Ureter (tissue), 1 donor: ENCODE results near the gene DCAF4. TPM values are rescaled to one million over a fixed set of nuclear protein-coding genes. Genes with fewer than 3 reads are reported as not detected.

Experiments
- DNase-seq: peaks from one replicate; pipeline ENCODE4 v3.0.0-alpha.2; 2020; ENCODE audit warnings: low spot score
- total RNA-seq: library from RNA; stranded (reverse); gene quantifications from one replicate; pipeline ENCODE4 v1.2.4, GENCODE V29; 2023
- donor health status: DM: yes; HTN: yes; CAD: no.

Gene DCAF4
- total RNA-seq, 1 donor from 2014 or later, result 26.0 TPM

DNA sequence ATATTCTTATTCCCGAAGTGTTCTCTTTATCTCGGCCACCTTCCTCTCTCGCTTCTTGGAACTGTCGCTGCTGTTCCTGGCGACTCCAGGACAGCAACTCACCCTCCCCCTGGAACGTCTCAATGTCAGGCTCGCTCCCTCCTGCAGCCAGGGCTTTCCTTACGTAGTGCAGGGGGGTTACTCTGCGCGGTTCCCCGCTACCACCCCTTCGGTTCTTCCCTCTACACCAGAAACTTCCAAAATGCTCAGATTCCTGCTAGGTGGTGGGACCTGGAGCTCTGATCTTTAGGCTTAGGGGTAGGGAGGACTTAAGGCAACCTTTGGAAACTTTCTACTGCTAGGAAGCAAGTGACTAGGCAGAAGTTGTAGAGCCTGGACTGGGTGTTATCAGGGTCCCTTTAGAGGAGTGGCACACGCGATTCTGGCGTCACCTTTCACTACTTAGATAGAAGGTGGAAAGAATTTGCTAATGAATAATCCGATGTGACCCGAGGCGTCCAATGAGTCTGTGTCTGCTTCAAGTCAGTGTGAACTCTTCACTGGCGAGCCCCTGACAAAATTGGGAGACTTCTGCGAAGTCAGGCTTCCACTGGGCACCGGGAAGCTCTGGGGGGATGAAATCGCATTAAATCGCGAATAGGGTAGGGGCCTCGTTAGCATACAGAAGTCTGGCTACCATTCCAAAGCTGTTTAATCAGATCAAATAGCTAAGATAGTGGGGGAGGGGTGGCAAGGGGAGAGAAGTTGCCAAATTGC lies 31.5 kb upstream of the DCAF4 start:
- no peak for DNase-seq

DNA sequence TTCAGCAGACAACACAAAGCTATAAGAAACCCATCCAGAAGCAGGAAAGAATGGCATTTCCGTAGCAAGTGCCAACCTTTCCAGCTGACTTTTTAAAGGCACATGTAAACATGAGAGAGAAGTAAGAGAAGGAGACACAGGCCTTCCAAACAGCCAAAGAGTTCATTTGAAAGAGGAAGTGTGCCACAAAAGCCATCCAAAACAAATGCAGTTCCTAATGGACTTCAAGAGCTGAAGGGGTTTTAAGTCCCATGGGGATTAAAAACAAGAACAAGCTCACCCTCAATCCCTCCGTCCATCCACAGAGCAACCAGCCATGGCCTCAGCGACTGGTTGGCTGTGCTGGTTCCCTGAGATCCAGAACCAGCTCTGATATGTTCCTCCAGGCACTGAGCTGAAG lies 27.8 kb upstream of the DCAF4 start:
- no peak for DNase-seq

DNA sequence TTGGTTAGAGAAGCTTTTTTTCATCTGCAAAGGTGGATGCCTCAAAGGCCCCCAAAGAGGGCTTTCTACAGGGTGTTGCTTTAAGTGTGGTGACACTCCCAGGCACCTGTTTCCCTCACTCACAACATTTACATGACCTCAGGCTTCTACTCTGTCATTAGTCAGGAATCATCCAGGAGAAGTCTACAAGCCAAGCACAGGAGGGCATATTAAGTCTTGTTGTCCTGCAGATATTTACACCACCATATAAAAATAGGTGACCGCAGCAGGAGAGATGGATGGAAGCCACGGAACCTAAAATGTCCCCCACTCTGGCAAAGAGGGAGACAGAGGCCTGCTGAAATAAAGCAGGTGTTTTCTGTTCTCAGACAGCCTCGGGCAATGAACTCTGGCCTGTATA lies 24.9 kb upstream of the DCAF4 start:
- DNase-seq, result no peak

DNA sequence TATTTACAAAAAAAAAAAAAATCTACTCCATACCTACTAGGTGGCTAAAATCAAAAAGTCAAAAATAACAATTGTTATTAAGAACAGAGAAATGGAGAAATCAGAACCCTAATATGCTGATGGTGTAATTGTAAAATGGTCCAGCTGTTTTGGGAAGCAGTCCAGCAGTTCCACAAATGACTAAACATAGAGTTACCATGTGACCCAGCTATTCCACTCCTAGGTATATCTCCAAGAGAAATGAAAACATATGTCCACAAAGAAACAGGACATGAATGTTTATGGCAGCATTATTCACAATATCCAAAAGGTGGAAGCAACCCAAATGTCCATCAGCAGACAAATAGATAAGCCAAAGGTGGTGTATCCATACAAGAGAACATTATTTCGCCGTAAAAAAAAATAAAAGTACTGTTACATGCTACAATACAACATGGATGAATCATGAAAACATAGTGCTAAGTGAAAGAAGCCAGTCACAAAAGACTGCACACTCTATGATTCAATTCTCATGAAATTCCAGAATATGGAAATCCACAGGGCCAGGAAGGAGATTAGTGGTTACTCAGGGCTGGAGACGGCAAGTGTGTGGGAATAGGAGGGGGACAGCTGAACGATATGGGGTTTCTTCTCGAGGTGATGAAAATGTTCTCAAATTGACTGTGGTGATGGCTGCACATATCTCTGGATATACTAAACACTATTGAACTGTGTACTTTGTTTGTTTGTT lies 23.3 kb upstream of the DCAF4 start:
- DNase-seq, result no peak

DNA sequence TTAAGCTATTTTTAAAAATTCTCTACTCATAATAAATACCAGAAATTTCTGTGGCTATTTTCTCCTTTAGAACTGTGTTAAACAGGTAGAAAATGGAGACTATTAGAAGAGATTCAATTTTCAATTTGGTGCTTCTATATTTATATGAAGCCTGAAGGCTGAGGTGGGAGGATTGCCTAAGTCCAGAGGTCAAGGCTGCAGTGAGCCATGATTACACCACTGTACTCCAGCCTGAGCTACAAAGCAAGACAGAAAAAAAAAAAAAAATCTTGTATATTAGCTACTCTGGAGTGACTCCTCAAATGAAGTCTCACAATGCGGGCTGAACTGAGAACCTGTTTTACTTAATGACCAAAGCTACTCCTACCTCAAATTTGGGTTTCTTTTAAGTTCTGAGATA lies 22.5 kb upstream of the DCAF4 start:
- no peak for DNase-seq

DNA sequence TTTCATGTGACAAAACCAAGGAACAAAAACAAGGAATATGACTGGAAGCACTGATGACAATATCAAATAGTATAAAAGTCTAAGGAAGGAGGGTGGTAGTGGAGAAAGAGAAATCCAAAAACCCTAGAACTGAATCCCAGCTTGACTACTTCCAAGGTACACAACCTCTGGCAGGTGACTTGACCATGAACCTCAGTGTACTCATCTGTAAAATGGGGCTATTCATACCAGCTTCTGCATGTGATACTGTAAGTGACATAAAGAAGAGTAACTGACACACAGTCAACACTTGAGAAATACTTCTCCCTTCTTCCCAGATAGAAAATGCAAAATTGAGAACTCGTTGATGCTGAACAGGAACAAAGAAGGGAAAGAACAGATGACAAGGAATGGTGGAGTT lies 22.0 kb upstream of the DCAF4 start:
- no peak for DNase-seq

GRCh38 chr14:72904840-72905561 lies 21.3 kb upstream of the DCAF4 start:
- DNase-seq, result peak; percentile 76

DNA sequence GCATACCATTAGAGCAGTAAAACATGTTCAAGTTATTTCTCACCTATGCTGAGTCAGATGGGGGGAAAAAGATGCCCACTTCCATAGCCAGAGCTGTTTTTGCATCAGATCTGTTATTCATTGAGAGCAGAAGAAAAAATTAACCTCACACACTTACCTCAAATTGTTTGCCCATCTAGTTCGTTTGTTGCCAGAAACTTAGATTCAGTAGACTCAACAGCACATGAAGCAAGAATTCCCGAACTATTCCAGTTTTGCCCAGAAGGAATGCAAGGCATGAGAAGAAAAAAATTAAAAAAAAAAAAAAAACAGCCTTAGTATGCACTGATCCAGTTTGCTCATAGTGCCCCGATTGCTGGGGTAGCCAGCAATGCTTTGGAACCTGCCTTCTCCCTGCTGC lies 19.9 kb upstream of the DCAF4 start:
- DNase-seq, result no peak

GRCh38 chr14:72906879-72907278 lies 19.4 kb upstream of the DCAF4 start:
- DNase-seq, result no peak

- DNase-seq, result no peak
Measured at GRCh38 chr14:72907886-72908285, 18.4 kb upstream of the DCAF4 start.

DNA sequence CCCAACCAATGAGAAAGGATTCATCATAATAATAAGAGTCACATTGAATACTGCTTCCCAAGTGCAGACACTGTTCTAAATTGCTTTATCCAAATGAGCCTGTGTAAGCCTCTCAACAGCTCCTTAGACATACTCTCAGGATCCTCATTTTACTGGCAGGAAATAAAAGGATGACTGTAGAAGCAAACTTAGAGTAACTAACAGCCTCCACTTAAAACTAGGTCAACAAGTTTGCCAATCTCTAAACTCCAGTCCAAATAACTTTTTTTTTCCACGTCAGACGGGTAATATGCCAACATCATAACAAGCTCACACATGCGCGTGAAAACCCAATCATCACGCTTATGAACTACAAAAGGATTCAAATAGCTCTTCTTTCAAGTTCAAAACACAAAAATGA lies 17.1 kb upstream of the DCAF4 start:
- DNase-seq, result no peak

GRCh38 chr14:72913809-72914208 lies 12.5 kb upstream of the DCAF4 start:
- DNase-seq, result no peak

- peak; percentile 41 for DNase-seq
Measured at GRCh38 chr14:72916174-72916573, 10.1 kb upstream of the DCAF4 start.

- DNase-seq, result no peak
Measured at GRCh38 chr14:72917094-72917802, 9.0 kb upstream of the DCAF4 start.

- DNase-seq, result no peak
Measured at GRCh38 chr14:72920008-72920407, 6.3 kb upstream of the DCAF4 start.

GRCh38 chr14:72921396-72921795 lies 4.9 kb upstream of the DCAF4 start:
- no peak for DNase-seq

DNA sequence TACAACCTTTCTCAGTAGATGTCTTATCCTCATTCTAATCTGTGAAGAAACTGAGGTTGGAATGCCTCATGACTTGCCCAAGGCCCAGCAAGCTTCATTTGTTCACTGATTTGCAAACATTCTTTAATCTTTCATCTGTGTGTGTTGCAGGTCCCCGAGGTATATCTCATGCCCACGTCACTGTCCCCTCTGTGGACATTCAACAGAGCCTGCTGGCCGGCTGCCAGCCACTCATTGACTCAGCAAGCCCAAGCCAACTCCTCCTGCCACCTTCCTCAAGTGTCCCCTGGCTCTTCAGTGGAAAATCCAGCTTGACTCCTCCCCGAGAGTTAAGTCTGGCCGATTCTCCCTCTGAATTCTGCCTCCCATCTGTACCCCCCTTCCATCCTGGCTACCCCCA lies 1.9 kb upstream of the DCAF4 start:
- DNase-seq, result peak; percentile 81

GRCh38 chr14:72925171-72925759 lies 999 bp upstream of the DCAF4 start:
- no peak for DNase-seq

- DNase-seq, result no peak
Measured at GRCh38 chr14:72925815-72926291, 411 bp upstream of the DCAF4 start.

DNA sequence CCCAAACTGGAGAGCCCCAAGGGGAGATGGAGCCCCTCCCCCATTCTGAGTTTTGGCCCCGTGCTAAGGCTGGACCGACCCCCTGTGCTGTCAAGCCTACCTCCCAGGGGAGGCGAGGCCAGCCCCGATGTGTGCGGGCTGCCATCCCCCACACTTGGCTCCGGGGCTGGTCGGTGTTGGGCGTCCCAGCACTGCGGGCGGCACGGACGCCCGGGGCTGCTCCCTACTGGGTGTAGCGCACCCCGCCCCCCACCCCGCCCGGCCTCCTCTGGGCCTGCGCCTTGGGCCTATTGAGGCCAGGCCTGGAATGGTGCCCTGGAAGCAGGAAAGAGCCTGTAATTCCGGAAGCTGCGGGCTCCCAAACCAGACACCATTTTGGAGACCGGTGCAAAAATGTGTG lies 2.6 kb downstream of the DCAF4 start:
- DNase-seq, result no peak

DNA sequence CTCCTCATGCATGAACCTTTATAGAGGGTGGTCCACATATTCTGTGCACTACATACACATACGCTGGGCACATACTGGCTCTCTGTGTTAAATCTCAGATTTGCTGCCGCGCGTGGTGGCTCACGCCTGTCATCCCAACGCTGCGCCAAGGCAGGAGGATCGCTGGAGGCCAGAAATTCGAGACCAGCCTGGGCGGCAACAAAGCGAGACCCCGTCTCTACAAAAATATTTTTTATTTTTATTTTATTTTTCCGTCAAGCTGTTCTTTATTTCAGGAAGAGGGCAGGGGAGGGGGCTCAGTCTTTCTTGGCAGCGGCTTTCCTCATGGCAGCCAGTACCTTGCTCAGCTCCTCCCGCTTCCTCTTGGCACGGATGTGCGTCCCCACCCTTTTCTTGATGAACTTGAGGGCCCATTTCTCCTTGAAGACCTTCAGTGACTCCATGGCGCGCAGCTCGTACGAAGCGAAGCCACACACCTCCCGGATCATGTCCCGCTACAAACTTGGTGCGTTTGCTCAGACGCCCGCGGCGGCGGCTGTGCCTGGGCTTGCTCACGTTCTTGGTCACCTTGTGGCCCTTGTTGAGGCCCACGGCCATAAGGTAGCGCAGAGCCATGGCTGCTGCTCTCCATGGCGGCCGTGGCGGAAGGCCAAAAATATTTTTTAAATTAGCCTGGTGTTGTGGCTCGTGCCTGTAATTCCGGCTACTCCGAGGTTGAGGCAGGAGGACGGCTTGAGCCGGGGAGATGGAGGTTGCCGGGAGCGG lies 3.2 kb downstream of the DCAF4 start:
- no peak for DNase-seq
